K562 (cell line): ENCODE data around the gene RGS3. TPM values are rescaled to one million over a fixed set of nuclear protein-coding genes. Genes with fewer than 3 reads are reported as not detected.

ENCODE experiments used
- ATAC-seq: fragments of 200-7000 bp; cut with Tn5 transposase; 3 replicates; pipeline ENCODE4 v1.9.1; 2020; ENCODE audit warnings: moderate library complexity
- BruUV-seq: library from RNA; stranded (reverse); fragments of 400-500 nt; replicated peaks from 2 replicates; lab custom pipeline; 2021; lab: Mats Ljungman, UMichigan
- CTCF ChIA-PET: fragments of 300-600 bp; formaldehyde crosslinking; extraction: SDS; loops from one replicate; lab custom pipeline; 2021; ENCODE audit warnings: low intra/inter-chr PET ratio; lab: Yijun Ruan, JAX
- POLR2A ChIA-PET: fragments of 300-600, 350-650 bp; sonication (Branson Sonifier 250); formaldehyde crosslinking; extraction: SDS; loops from one replicate; lab custom pipeline; 2021; ENCODE audit warnings: antibody characterized with exemption, inconsistent platforms; lab: Yijun Ruan, JAX
- DNase-seq, 4 experiments: peaks; one replicate each; pipeline versions ENCODE4 v3.0.0 to v3.0.0-alpha.2; 2011 to 2018; ENCODE audit warnings: low spot score in 3 of 4, mixed read lengths in 3 of 4; ENCODE audit errors: extremely low read depth in 1 of 4
- FAIRE-seq: peaks from 2 replicates; lab custom pipeline; 2011; peaks lifted over from hg19 to GRCh38; lab: Jason Lieb, UNC
- H2AFZ ChIP-seq: 2 replicates; pipeline ENCODE4 v1.6.0; 2011; ENCODE audit warnings: low read depth, low read length, control low read depth, inconsistent platforms
- H3K27ac ChIP-seq: fragments of 200-600 bp; 3 replicates; pipeline ENCODE4 v1.8.0; 2011; ENCODE audit warnings: low read depth, mild to moderate bottlenecking, control low read depth, inconsistent platforms, low read length, moderate library complexity, mixed read lengths; ENCODE audit errors: extremely low read depth
- H3K27me3 ChIP-seq, 2 experiments: fragments of 300-600 bp in 1 of 2; 2 replicates in 1 of 2; 3 replicates in 1 of 2; pipeline versions ENCODE4 v1.6.0 to v1.8.0; 2011; ENCODE audit warnings: inconsistent platforms in 2 of 2, low read length in 2 of 2, mild to moderate bottlenecking in 1 of 2, mixed read lengths in 1 of 2, moderate library complexity in 1 of 2; ENCODE audit not compliant: control insufficient read depth in 2 of 2, insufficient read depth in 2 of 2
- H3K36me3 ChIP-seq: fragments of 300-600 bp; 3 replicates; pipeline ENCODE4 v1.8.0; 2011; ENCODE audit warnings: mild to moderate bottlenecking, low read length, inconsistent platforms; ENCODE audit not compliant: control insufficient read depth, insufficient read depth
- H3K4me1 ChIP-seq, 2 experiments: fragments of 200-600 bp in 1 of 2; replicated peaks in 1 of 2; 2 replicates in 1 of 2; 3 replicates in 1 of 2; pipeline versions ENCODE4 v1.5.1 to v1.8.0; 2011; ENCODE audit warnings: inconsistent platforms in 2 of 2, low read length in 2 of 2, mild to moderate bottlenecking in 1 of 2, mixed read lengths in 1 of 2, moderate library complexity in 1 of 2; ENCODE audit not compliant: control insufficient read depth in 2 of 2, insufficient read depth in 2 of 2
- H3K4me2 ChIP-seq: 2 replicates; pipeline ENCODE4 v1.6.1; 2011; ENCODE audit warnings: low read length, control low read depth, inconsistent platforms, mixed read lengths; ENCODE audit not compliant: insufficient read depth
- H3K4me3 ChIP-seq: fragments of 200-600 bp; sonication (generic), shearing (Covaris generic); 2 replicates; pipeline ENCODE4 v1.5.1; 2016; ENCODE audit warnings: control low read depth, inconsistent platforms
- H3K79me2 ChIP-seq: fragments of 200-600 bp; 3 replicates; pipeline ENCODE4 v1.8.0; 2011; ENCODE audit warnings: low read length, inconsistent platforms; ENCODE audit not compliant: control insufficient read depth, insufficient read depth
- H3K9ac ChIP-seq, 2 experiments: 2 replicates each; pipeline versions ENCODE4 v1.6.0 to v1.6.1; 2011; ENCODE audit warnings: low read depth in 2 of 2, low read length in 2 of 2, control low read depth in 1 of 2, inconsistent platforms in 1 of 2, mild to moderate bottlenecking in 1 of 2, mixed read lengths in 1 of 2; ENCODE audit not compliant: insufficient read depth in 1 of 2
- H3K9me1 ChIP-seq: one replicate; pipeline ENCODE4 v1.6.0; 2011; ENCODE audit warnings: inconsistent platforms, mild to moderate bottlenecking, low read length, moderate library complexity; ENCODE audit not compliant: control insufficient read depth, insufficient read depth
- H3K9me3 ChIP-seq: replicated peaks from 2 replicates; pipeline ENCODE4 v1.5.1; 2011; ENCODE audit warnings: low read depth, low read length, inconsistent platforms; ENCODE audit not compliant: control insufficient read depth, insufficient read depth
- H4K20me1 ChIP-seq: replicated peaks from 2 replicates; pipeline ENCODE4 v1.6.1; 2011; ENCODE audit warnings: low read length, inconsistent platforms, mixed read lengths; ENCODE audit not compliant: control insufficient read depth, insufficient read depth
- C11orf30 ChIP-seq: fragments of 450-650 bp; IDR thresholded peaks from 2 replicates; pipeline ENCODE4 v1.6.1; 2016; ENCODE audit warnings: low read depth, mild to moderate bottlenecking
- DEAF1 ChIP-seq: fragments of 450-650 bp; formaldehyde crosslinking; IDR thresholded peaks from 2 replicates; pipeline ENCODE4 v1.4.0; 2020; ENCODE audit warnings: mild to moderate bottlenecking, moderate library complexity
- E2F6 ChIP-seq, 2 experiments: IDR thresholded peaks; 2 replicates each; pipeline ENCODE4 v1.6.1; 2011; ENCODE audit warnings: borderline replicate concordance in 1 of 2, control low read depth in 1 of 2, low read depth in 1 of 2, low read length in 1 of 2, mild to moderate bottlenecking in 1 of 2, mixed read lengths in 1 of 2, moderate library complexity in 1 of 2; ENCODE audit not compliant: insufficient read depth in 1 of 2, insufficient read length in 1 of 2, poor library complexity in 1 of 2, severe bottlenecking in 1 of 2; ENCODE audit errors: extremely low read depth in 1 of 2
- HBP1 ChIP-seq: fragments of 450-650 bp; formaldehyde crosslinking; IDR thresholded peaks from 2 replicates; pipeline ENCODE4 v1.4.0; 2022; ENCODE audit warnings: missing genetic modification characterization
- HDAC8 ChIP-seq: fragments of 450-650 bp; IDR thresholded peaks from 2 replicates; pipeline ENCODE4 v1.6.1; 2016; ENCODE audit warnings: mild to moderate bottlenecking, missing genetic modification characterization, moderate library complexity, missing compliant biosample characterization
- HOMEZ ChIP-seq: fragments of 250-450 bp; sonication (Bioruptor Pico); IDR thresholded peaks from 2 replicates; pipeline ENCODE4 v1.4.0; 2020; ENCODE audit warnings: mild to moderate bottlenecking, moderate library complexity
- MEF2D ChIP-seq: conservative IDR thresholded peaks from 2 replicates; pipeline ENCODE4 v1.6.1; 2016; ENCODE audit warnings: low read depth, missing genetic modification characterization, missing compliant biosample characterization
- MTA1 ChIP-seq: fragments of 450-650 bp; IDR thresholded peaks from 2 replicates; pipeline ENCODE4 v1.6.1; 2017; ENCODE audit warnings: borderline replicate concordance
- NR2C2 ChIP-seq, 2 experiments: fragments of 200-800 bp in 1 of 2; sonication (Bioruptor generic) in 1 of 2; sonication (generic) in 1 of 2; formaldehyde crosslinking in 1 of 2; IDR thresholded peaks; 2 replicates each; pipeline versions ENCODE4 v1.6.1 to v1.8.0; 2016 to 2022; ENCODE audit warnings: mild to moderate bottlenecking in 1 of 2, missing compliant biosample characterization in 1 of 2, missing genetic modification characterization in 1 of 2, missing genetic modification reagents in 1 of 2
- POLR3G ChIP-seq: IDR thresholded peaks from 2 replicates; pipeline ENCODE4 v1.6.1; 2011; ENCODE audit not compliant: insufficient read length, insufficient replicate concordance; ENCODE audit errors: extremely low read depth
- TAF9B ChIP-seq: fragments of 450-650 bp; IDR thresholded peaks from 2 replicates; pipeline ENCODE4 v1.6.1; 2018; ENCODE audit warnings: mild to moderate bottlenecking; ENCODE audit not compliant: partially characterized antibody
- WHSC1 ChIP-seq: IDR thresholded peaks from one replicate; pipeline ENCODE4 v1.6.1; 2012; ENCODE audit warnings: low read length, control low read depth, inconsistent platforms
- ZNF280B ChIP-seq: fragments of 250-450 bp; sonication (Bioruptor Pico); IDR thresholded peaks from 2 replicates; pipeline ENCODE4 v1.5.1; 2021; ENCODE audit warnings: mild to moderate bottlenecking
- ZNF41 ChIP-seq: fragments of 250-450 bp; sonication (Bioruptor Pico); conservative IDR thresholded peaks from 2 replicates; pipeline ENCODE4 v1.4.0; 2020; ENCODE audit warnings: mild to moderate bottlenecking
- WGBS: fragments of 100-300 bp; shearing (Covaris generic); methylation state at CpG from one replicate; pipeline ENCODE4 v1.1.6; 2016; ENCODE audit warnings: low coverage, mixed read lengths; ENCODE audit not compliant: insufficient coverage; ENCODE audit errors: missing lambda C conversion rate; 5-methylcytosine and 5-hydroxymethylcytosine counted together
- in situ Hi-C: fragments of 300-500 bp; cut with MboI; formaldehyde crosslinking; loops from 4 replicates; pipeline ENCODE4 v1.15.0; 2018; ENCODE audit warnings: inconsistent platforms, mixed read lengths
- intact Hi-C: fragments of 100-400 bp; cut with micrococcal nuclease; formaldehyde crosslinking; loops from 2 replicates; pipeline ENCODE4 v1.14.2; 2022
- polyA plus RNA-seq, 8 experiments: library from polyadenylated mRNA; depleted of rRNA in 4 of 8; stranded (reverse) in 5 of 8; unstranded in 3 of 8; fragments of >200 nt; fragmentation: Nextera tagmentation in 2 of 8; fragmentation: Illumina TruSeq in 1 of 8; extraction: Ambion mirVana in 2 of 8; extraction: Trizol in 1 of 8; gene quantifications; 2 replicates each; pipeline versions ENCODE4 v1.2.1 to v1.2.3, GENCODE V29; 2011 to 2014; ENCODE audit warnings: inconsistent platforms in 1 of 8, missing spikeins in 1 of 8
- total RNA-seq, 7 experiments: library from RNA; depleted of rRNA in 6 of 7; stranded (reverse); fragments of >200 nt in 6 of 7; fragmentation: Illumina TruSeq in 2 of 7; extraction: Trizol in 2 of 7; gene quantifications; 2 replicates each; pipeline versions ENCODE4 v1.2.1 to v1.2.3, GENCODE V29; 2011 to 2021; ENCODE audit warnings: low replicate concordance in 1 of 7

Gene RGS3
- total and polyA plus RNA-seq, 9 of the 15 experiments (the other 6 are each of a cell fraction or from before 2014, with no cell fraction given), result 0.08 to 2.9 (median 0.95) TPM

- in situ Hi-C loops, result no loop called here
- POLR2A ChIA-PET, result no interaction called here
- Histone ChIP-seq H3K4me3 (no peak overlapping the region), H3K9me1 (no peaks in the 10 kb centered on the region), H2AFZ (no peak overlapping the region), H3K79me2 (no peaks in the 10 kb centered on the region), H4K20me1 (no peaks in the 10 kb centered on the region), H3K27me3 (peaks cover 31 to 63% of the 10 kb centered on the region in 2 experiments; a peak in 4 of 5 replicates), H3K4me1 (peaks cover 0 to 3% of the 10 kb centered on the region in 2 experiments; a peak in 1 of 5 replicates), H3K9me3 (no peaks in the 10 kb centered on the region), H3K36me3 (no peaks in the 10 kb centered on the region), H3K27ac (no peak overlapping the region), H3K9ac (no peak overlapping the region), H3K4me2 (no peak overlapping the region)
- BruUV-seq, result no TSS peak
- intact Hi-C loops, result no loop called here
- 15% methylated on average over 4 of the region's 4 CpGs for WGBS
- DNase-seq (no peak), FAIRE-seq (no peak), ATAC-seq (no peak)
- CTCF ChIA-PET, result no interaction called here
- no peak for TF ChIP-seq MEF2D
- TF ChIP-seq E2F6 (IDR thresholded peaks at IDR 0.05; ENCODE audit: borderline replicate concordance in 1 of 2, extremely low read depth in 1 of 2, insufficient read depth in 1 of 2, insufficient read length in 1 of 2, low read depth in 1 of 2, low read length in 1 of 2, poor library complexity in 1 of 2, severe bottlenecking in 1 of 2), result no peak
- TF ChIP-seq HDAC8 (tag), result no peak
- no peak for TF ChIP-seq POLR3G
- no peak for TF ChIP-seq WHSC1
- TF ChIP-seq NR2C2 (CRISPR knock-in tag; IDR thresholded peaks at IDR 0.05), result no peak
- no peak for TF ChIP-seq NR2C2 (tag; IDR thresholded peaks at IDR 0.05)
- no peak for TF ChIP-seq HBP1
- no peak for TF ChIP-seq MTA1
- no peak for TF ChIP-seq HOMEZ
- TF ChIP-seq ZNF41, result no peak
- TF ChIP-seq TAF9B, result no peak
- no peak for TF ChIP-seq C11orf30
- no peak for TF ChIP-seq ZNF280B (CRISPR knock-in tag)
- no peak for TF ChIP-seq DEAF1 (CRISPR knock-in tag)
These were observed 52.3 kb downstream of the RGS3 start for GRCh38 chr9:113515862-113516261.
